HEK293T (cell line): ENCODE measurements around the gene CFAP300.

Experiments
- CTCF ChIA-PET: fragments of 350-600 bp; formaldehyde crosslinking; extraction: SDS; loops from one replicate; lab custom pipeline; 2021; ENCODE audit warnings: antibody characterized with exemption, inconsistent platforms; lab: Yijun Ruan, JAX
- POLR2A ChIA-PET: fragments of 350-600 bp; formaldehyde crosslinking; extraction: SDS; loops from one replicate; lab custom pipeline; 2020; ENCODE audit warnings: antibody characterized with exemption, inconsistent platforms; lab: Yijun Ruan, JAX
- DNase-seq: peaks from one replicate; pipeline ENCODE4 v3.0.0; 2012; ENCODE audit warnings: mixed read lengths; ENCODE audit errors: extremely low spot score
- ARNT ChIP-seq: fragments of 450-650 bp; IDR thresholded peaks from 2 replicates; pipeline ENCODE4 v1.6.1; 2017; ENCODE audit warnings: mild to moderate bottlenecking
- BHLHE40 ChIP-seq: fragments of 450-650 bp; IDR thresholded peaks from 2 replicates; pipeline ENCODE4 v1.6.1; 2016; ENCODE audit warnings: mild to moderate bottlenecking, moderate library complexity, borderline replicate concordance
- CTBP1 ChIP-seq: fragments of 450-650 bp; IDR thresholded peaks from 2 replicates; pipeline ENCODE4 v1.6.1; 2016; ENCODE audit warnings: borderline replicate concordance
- ELF4 ChIP-seq: fragments of 450-650 bp; IDR thresholded peaks from 2 replicates; pipeline ENCODE4 v1.6.1; 2017; ENCODE audit warnings: antibody characterized with exemption
- FOXA1 ChIP-seq: fragments of 450-650 bp; IDR thresholded peaks from 2 replicates; pipeline ENCODE4 v1.6.1; 2016; ENCODE audit warnings: mild to moderate bottlenecking
- FOXK2 ChIP-seq: fragments of 450-650 bp; IDR thresholded peaks from 2 replicates; pipeline ENCODE4 v1.6.1; 2016; ENCODE audit warnings: mild to moderate bottlenecking
- FOXM1 ChIP-seq: fragments of 450-650 bp; IDR thresholded peaks from 2 replicates; pipeline ENCODE4 v1.6.1; 2017; ENCODE audit warnings: mild to moderate bottlenecking, borderline replicate concordance
- HDGF ChIP-seq: fragments of 450-650 bp; IDR thresholded peaks from 2 replicates; pipeline ENCODE4 v1.6.1; 2017; ENCODE audit warnings: antibody characterized with exemption, borderline replicate concordance
- L3MBTL2 ChIP-seq: fragments of 450-650 bp; conservative IDR thresholded peaks from 2 replicates; pipeline ENCODE4 v1.6.1; 2016; ENCODE audit warnings: mild to moderate bottlenecking
- LEF1 ChIP-seq: fragments of 450-650 bp; IDR thresholded peaks from 2 replicates; pipeline ENCODE4 v1.6.1; 2017; ENCODE audit warnings: mild to moderate bottlenecking, borderline replicate concordance
- NFRKB ChIP-seq: fragments of 450-650 bp; IDR thresholded peaks from 2 replicates; pipeline ENCODE4 v1.6.1; 2016; ENCODE audit warnings: mild to moderate bottlenecking, moderate library complexity
- PKNOX1 ChIP-seq: fragments of 450-650 bp; IDR thresholded peaks from 2 replicates; pipeline ENCODE4 v1.6.1; 2016
- SP1 ChIP-seq: fragments of 450-650 bp; IDR thresholded peaks from 2 replicates; pipeline ENCODE4 v1.6.1; 2017
- SUZ12 ChIP-seq: fragments of 450-650 bp; IDR thresholded peaks from 2 replicates; pipeline ENCODE4 v1.6.1; 2016; ENCODE audit warnings: mild to moderate bottlenecking
- TARDBP ChIP-seq: fragments of 450-650 bp; IDR thresholded peaks from 2 replicates; pipeline ENCODE4 v1.6.1; 2016
- ZNF384 ChIP-seq: fragments of 450-650 bp; IDR thresholded peaks from 2 replicates; pipeline ENCODE4 v1.6.1; 2016

CFAP300 gene

DNA sequence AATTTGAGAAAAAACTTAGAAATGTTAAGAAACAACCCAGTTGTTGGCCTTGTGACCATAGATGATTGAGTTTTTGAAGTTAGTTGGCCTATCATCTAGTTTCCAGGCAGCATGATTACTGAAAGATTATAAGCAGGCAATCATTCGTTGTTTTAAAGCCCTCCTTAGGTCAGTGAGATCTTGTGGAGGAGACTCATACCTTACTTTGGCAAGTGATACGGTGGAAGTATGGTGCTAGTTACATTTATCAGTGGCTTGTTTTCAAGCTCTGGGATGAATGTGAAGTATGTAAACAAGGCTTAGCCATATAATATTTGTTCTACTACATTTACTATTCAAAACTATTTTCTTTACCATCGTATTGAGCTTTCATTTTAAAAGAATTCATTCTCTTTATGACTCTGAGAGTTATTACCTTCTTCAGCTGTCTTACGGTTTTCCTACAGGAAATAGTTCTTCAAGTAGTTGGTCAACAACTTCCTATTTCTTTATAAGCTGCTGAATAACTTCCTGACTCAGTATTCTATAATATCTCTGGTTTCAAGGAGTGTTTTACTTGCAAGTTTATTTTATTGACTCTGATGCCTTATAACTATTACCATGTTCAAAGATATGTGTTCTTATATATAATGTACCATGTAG, 70.4 kb downstream of the CFAP300 start:
- CTCF ChIA-PET: interaction anchor here (0.6 to 0.7 kb wide), 2 partner anchors 136 to 224 kb away, joined by 3 to 4 read pairs; no protein-coding TSS in a partner anchor

DNA sequence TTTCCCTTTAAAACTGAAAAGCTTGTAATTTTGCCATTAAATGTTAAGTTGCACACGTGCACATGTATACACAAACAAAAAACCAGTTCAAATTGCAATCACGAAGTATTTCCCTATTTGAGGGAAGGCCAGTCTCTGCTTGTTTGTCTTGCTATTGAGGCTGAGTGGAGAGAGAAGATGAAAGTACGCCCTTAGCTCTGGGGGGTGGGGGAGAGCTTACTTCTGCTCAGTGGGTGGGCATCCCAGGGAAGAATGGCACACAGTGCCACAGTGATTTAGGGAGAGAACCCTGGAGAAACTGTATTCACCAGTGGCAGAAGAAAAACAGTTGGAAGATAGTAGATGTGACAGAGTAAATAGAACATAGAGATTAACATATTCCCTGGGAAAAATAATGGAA, 71.7 kb downstream of the CFAP300 start:
- TF ChIP-seq NFRKB: no peak
- peak; percentile 33; the same call in 1 of the 2 replicates for TF ChIP-seq PKNOX1
- ChIA-PET POLR2A (interaction anchor here (1.4 kb wide), 1 partner anchor 9 kb away, joined by 3 read pairs; no protein-coding TSS in a partner anchor), CTCF (interaction anchor here (1.0 kb wide), 1 partner anchor 9 kb away, joined by 3 read pairs; no protein-coding TSS in a partner anchor)
- peak; percentile 22 for DNase-seq

More for the DNA sequence above, 70.4 kb downstream of the CFAP300 start:
- no peak for DNase-seq
- POLR2A ChIA-PET: no interaction called here
- TF ChIP-seq ZNF384: no peak
- TF ChIP-seq FOXK2: no peak
- TF ChIP-seq BHLHE40: no peak
- no peak for TF ChIP-seq SUZ12
- TF ChIP-seq FOXA1: no peak
- no peak for TF ChIP-seq CTBP1
- no peak for TF ChIP-seq ELF4
- TF ChIP-seq HDGF: no peak
- no peak for TF ChIP-seq SP1
- no peak for TF ChIP-seq TARDBP
- no peak for TF ChIP-seq LEF1
- no peak for TF ChIP-seq NFRKB
- no peak for TF ChIP-seq FOXM1
- TF ChIP-seq PKNOX1: no peak
- no peak for TF ChIP-seq L3MBTL2

DNA sequence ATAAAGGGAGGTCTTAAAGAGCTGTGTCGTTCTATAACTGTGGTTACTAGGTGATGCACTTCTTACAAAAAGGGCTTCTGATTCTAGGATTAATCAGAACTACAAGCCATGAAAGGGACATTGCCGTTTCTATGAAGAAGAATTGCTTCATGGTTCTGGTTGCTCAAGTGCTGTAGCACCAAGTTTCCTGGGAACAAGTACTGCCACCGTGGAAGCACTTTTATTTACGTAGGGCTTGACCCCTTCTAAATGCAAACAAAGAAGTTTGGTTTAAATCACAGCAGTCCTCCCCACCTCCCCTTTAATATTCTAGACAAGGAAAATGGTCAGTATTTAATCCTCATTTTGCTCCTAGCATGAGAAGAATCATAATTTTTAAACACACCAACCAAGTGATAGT, 72.8 kb downstream of the CFAP300 start:
- ChIA-PET CTCF (no interaction called here), POLR2A (no interaction called here)
- TF ChIP-seq FOXM1 (no peak), SUZ12 (no peak), NFRKB (no peak), BHLHE40 (no peak), FOXA1 (peak; percentile 61; the same call in 1 of the 2 replicates), CTBP1 (no peak)
- no peak for DNase-seq

DNA sequence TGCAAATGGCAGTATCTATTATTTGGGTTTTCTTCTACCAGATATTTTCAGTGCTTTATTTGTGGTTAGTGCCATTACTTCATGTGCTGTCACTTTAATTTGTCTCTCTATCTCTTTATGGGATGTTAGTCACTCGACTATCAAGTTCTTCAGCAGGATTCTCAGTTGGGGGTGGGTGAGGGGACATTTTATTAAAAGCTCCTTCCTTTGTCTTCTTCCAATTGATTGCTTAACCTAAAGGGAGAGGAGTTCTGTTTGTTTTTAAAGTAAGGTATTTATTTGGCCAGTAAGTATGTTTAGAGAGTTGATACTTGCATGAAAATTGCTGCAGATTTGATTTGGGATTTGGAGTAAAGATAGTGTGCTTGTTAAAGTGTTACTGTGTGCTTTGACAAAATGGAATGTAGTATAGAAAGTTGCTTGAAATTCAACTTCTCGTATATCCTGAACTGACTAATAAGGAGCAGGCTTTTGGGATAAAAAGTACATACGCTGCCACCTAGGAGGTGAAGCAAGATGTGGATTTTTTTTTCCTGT, 73.3 kb downstream of the CFAP300 start:
- CTCF ChIA-PET: no interaction called here
- TF ChIP-seq L3MBTL2 (no peak), PKNOX1 (peak; percentile 67), CTBP1 (peak; percentile 44; the same call in 1 of the 2 replicates)
- POLR2A ChIA-PET: no interaction called here
- DNase-seq: peak; percentile 18

- no peak for DNase-seq
- no peak for TF ChIP-seq ZNF384
- no peak for TF ChIP-seq LEF1
- no peak for TF ChIP-seq ELF4
- no peak for TF ChIP-seq FOXA1
- no peak for TF ChIP-seq NFRKB
- no peak for TF ChIP-seq PKNOX1
- no peak for TF ChIP-seq SP1
- no peak for TF ChIP-seq FOXM1
- no peak for TF ChIP-seq ARNT
- no peak for TF ChIP-seq TARDBP
- no peak for TF ChIP-seq L3MBTL2
- no peak for TF ChIP-seq CTBP1
- POLR2A ChIA-PET: no interaction called here
- CTCF ChIA-PET: no interaction called here
Measured at GRCh38 chr11:102121329-102121728, 74.1 kb downstream of the CFAP300 start.
